NCI-H226 (cell line): ENCODE results near the gene TLE2.
"Not testable (repeated sequence)": the region's sequence is repeated elsewhere in the genome, so short reads cannot be mapped to it uniquely, and the experiment has no call there.

ENCODE experiments used
- DNase-seq: peaks from one replicate; pipeline ENCODE4 v3.0.0-alpha.2; 2015

TLE2 gene

DNA sequence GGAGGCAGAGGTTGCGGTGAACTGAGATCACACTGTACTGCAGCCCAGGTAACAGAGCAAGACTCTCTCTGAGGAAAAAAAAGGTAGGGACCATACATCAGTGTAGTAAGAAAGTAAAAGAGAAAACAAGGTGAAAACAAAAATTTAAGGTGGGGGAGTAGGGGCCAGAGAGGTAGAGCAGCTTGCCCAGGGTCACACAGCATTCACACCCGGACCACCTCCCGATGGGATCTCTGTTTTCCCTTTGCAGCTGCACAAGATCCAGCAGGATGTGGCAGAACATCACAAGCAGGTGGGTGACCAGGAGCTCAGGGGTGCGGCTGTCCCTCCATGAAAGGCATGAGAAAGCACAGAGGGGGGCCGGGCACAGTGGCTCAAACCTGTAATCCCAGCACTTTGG is 47.2 kb downstream of the TLE2 start:
- no peak for DNase-seq

DNA sequence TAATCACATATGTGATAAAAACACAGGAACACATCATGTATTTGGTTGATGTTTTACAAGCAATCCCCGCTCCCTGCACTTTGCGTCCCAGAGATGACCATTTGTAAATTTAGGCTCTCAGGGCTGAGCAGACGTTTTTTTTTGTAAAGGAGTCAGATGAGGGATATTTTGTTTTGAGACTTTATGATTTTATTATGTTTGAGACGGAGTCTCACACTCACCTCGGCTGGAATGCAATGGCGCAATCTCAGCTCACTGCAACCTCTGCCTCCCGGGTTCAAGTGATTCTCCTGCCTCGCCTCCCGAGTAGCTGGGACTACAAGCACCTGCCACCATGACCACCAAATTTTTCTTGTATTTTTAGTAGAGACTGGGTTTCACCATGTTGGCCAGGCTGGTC is 50.3 kb downstream of the TLE2 start:
- DNase-seq = no peak

DNA sequence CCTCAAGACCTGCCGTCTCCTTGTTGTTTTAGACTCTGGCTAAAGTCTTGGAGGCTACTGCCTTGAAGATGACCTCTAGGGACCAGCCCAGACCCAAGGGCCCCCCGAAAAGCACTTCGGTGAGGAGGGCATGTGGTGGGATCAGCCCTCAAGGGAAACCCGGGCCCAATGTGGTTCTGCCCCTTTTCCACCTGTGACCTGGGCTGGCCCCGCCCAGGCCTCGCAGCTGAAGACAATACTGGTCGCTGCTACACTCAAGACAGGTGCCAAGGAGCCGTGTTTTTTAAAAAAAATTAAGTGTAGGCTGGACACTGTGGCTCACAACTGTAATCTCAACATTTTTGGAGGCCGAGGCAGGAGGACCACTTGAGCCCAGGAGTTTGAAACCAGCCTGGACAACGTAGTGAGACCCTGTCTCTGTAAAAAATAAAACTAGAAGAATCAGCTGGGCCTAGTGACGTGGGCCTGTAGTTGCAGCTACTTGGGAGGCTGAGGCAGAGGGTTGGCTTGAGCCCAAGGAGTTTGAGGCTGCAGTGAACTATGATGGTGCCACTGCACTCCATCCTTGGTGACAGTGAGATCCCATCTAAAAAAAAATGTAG is 50.8 kb downstream of the TLE2 start:
- no peak for DNase-seq

DNA sequence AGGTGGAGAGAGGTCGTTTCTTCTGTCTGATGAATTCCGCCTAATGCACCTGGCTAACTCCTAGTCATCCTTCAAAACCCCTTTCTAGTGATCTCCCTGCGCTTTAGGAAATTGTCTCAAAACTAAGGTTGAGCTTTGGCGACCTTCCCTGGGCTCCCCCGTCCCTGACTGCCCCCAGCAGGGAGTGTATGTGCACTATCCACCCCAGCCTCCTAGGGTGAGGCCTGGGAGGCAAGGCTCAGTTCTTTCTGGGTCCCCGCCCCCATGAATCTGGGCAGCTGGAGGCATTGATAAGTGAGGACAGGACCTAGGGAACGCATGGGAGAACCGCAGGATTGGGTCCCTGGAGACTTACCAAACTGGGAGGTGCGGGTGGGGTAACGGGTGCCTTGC is 51.3 kb downstream of the TLE2 start:
- DNase-seq = no peak

DNA sequence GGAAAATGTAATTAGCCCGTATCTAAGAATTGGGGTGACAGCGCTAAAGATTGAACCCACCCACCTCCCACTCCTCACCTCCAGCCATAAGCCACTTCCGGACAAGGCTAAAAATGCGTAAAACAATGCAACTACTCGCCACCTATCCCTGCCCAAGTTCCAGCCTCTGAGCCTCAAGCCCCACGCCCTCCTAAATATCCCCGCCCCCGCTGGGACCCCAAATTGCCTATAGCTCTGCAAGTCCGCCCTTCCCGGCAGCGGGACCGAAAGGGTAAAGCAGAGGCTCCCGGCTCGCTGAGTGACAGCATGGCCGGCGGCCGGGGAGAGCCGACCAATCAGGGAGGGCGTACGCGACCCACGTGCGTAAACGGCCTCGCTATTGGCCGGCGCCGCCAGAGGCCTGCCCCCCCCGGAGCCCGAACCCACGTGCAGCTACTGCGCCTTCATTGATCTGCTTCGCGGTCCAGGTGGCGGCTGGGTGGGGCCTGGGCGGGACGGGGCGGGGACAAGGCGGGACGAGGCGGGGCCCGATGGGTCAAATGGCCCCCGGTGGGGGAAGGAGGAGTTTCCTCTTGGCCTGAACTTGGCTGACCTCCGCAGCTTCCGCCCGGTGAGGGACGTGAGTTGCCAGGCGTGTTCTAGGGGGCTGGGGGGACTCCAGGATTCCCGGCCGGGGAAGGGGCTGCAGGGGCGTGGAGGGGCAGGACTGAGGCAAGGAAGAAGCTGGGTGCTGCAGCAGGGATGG is 51.9 kb downstream of the TLE2 start, which contains the start of gene TLE6:
Gene TLE6, plus strand, starts transcription at position 564 of the 745 bp plus-strand sequence. CDS start 670 bp downstream, outside the sequence.
- peak; percentile 92 for DNase-seq

DNA sequence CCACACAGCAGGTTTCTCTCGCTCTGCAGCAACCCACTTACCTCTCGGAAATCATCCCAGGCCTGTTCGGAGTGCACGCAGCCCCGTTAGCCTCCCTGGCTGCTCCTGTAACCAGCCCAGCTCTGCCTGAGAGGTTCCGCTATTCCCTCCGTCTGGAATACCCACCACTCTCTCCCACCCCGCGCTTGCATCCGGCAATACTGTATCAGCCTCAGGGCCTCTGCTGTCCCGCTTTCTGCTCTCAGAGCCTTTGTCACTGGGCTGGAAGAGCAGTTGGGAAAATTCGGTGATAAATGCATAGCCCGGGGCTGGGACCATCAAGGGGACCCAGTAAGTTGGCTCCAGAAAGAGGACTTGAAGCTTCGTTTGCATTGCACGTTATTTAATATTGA is 52.5 kb downstream of the TLE2 start:
- DNase-seq = no peak

DNA sequence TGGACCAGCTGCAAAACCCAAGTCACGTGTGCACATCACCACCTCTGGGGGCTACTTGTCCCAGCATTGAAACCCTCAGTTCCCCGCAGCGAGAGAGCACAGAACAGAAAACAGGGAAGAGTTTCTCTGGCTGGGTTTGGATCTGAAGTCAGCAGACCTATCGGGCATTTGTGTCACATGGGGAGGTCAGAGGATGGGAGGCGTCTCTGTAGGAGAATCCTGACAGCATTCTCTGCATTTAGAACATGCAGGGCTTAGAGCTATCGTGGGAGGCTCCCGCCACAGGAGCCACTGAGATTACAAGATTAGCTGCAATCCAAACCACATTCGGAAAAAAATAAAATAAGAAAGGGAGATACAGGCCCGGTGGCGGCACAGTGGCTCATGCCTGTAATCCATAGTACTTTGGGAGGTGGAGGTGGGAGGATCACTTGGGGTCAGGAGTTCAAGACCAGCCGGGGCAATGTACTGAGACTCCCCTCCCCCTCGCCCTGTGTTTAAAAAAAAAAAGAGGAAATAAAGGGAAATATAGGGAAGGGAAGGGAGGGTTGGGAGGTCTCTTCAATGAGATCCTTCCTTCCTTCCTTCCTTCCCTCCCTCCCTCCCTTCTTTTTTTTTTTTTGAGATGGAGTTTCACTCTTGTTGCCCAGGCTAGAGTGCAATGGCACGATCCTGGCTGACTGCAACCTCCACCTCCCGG is 54.6 kb downstream of the TLE2 start:
- peak; percentile 14 for DNase-seq

DNA sequence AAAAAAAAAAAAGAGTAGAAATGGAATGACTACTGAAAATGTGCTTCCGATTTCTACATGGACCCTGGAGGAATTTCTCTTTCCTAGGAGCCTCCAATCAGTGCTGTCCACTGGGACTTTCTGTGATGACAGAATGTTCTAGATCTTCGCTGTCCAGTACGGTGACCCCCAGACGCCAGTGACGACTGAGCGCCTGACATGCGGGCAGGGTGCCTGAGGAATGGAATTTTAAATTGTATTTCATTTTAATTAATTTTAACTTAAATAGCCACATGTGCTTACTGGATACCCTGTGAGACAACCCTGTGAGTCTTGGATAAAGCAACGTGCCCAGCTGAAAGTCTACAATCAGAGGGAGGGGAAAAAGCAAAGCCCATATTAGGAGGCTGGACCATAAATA is 55.9 kb downstream of the TLE2 start:
- no peak for DNase-seq

DNA sequence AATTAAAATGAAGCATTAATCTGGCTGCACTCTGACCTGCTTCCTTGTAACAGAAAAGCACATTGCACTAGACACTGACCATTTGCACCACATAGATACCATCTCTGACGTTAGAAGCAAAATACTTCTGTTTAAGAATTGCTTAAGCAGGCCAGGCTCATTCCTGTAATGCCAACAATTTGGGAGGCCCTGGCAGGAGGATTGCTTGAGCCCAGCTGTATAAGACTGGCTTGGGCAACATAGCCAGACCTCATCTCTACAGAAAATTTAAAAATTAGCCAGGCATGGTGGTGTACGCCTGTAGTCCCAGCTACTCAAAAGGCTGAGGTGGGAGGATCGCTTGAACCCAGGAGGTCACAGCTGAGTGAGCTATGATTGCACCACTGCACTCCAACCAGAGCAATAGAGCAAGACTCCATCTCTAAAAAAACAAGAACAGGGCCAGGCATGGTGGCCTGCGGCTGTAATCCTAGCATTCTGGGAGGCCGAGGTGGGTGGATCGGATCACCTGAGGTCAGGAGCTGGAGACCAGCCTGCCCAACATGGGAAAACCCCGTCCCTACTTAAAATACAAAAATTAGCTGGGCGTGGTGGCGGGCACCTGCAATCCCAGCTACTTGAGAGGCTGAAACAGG is 58.8 kb downstream of the TLE2 start:
- peak; percentile 41 for DNase-seq

DNA sequence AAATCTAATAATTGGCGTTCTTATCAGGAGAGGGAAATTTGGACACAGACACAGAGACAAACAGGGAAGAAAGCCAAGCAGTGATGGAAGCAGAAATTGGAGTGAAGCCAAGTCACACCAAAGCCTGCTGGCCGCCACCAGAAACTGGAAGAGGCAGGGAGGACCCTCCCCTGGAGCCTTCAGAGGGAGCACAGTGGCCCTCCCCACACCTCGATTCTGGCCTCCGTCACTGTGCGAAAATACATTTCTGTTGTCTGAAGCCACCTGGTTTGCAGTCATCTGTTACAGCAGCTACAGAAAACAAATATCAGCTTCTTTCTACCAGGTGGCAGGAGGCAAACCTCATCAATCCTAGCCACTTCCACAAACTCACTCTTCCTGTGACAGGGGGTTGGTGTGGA is 60.0 kb downstream of the TLE2 start:
- DNase-seq = no peak

DNA sequence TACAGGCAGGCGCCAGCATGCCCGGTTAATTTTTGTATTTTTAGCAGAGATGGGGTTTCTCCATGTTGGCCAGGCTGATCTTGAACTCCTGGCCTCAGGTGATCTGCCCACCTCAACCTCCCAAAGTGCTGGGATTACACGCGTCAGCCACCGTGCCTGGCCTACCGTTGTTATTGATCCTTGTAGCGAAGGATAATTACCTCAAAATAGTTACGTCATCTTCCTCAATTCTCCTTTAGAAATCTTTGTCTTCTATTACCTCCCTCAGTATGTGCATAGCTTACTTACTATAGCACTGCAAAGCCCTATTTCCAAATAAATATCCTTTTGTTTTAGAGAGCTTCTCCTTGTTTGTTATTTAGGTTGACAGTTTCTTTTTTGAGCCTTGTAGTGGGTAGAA is 61.1 kb downstream of the TLE2 start:
- DNase-seq = no peak

DNA sequence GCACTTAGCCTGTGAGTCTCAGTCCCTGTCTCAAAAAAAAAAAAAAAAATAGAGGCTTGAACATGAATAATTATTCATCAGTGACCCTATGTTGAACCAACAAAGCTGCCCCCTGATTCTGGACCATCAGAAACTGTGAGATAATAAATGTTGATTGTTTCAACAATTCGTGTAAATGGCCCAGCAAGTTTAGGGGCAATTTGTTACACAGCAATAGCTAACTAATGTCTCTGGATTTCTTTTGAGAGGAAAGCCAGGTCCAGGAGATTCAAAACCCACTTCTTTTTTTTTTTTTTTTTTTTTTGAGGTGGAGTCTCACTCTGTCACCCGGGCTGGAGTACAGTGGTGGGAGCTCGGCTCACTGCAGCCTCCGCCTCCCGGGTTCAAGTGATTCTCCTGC is 64.2 kb downstream of the TLE2 start:
- DNase-seq = no peak

DNA sequence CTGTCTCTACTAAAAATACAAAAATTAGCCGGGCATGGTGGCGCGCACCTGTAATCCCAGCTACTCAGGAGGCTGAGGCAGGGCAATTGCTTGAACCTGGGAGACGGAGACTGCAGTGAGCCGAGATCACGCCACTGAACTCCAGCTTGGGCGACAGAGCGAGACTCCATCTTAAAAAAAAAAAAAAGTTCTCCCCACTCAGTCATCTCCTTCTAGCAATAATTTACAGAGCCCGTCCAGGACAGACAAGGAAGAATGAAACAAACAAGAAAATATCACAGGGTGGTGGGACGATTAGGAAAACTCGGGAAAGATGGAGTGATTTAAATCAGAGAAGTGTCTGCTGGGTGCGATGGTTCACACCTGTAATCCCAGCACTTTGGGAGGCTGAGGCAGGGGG is 65.4 kb downstream of the TLE2 start:
- not testable (repeated sequence) for DNase-seq

DNA sequence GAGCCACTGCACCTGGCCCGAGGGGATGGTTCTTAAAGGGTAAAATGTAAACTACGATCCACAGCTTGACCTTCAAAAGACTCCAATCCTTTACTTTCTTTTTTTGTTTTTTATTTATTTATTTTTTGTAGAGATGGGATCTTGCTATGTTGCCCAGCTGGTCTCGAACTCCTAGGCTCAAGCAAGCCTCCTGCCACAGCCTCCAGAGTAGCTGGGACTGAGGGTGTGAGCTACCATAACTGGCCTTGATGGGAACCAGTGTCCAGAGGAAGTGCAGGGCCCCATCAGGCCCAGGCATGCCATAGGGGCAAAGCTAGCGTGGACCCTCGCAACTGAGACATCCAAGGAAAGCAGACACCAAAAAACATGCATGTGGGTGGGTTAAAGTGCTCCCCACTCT is 66.0 kb downstream of the TLE2 start:
- DNase-seq = no peak

DNA sequence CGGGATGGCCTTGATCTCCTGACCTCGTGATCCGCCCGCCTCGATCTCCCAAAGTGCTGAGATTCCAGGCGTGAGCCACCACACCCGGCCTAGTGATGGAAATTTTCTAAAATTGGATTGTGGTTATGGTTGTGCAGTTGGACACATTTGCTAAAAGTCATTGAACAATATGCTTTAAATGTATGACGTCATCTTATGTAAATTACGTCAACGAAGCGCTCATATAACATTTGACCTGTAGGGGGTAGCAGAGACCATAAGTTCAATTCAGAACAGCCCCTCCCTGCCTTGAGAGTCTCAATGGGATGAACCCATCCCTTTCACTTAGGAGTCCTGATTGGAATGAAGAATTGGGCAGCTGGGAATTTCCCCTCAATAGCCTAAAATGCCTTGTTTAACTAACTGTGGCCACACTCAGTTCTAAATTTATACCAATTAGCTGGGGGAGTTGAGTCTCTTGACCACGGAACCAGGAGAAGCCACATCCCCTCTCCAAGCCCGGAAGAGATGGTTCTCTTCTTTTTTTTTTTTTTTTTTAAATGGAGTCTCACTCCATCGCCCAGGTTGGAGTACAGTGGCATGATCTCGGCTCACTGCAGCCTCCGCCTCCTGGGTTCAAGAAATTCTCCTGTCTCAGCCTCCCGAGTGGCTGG is 66.9 kb downstream of the TLE2 start:
- DNase-seq = peak; percentile 32

DNA sequence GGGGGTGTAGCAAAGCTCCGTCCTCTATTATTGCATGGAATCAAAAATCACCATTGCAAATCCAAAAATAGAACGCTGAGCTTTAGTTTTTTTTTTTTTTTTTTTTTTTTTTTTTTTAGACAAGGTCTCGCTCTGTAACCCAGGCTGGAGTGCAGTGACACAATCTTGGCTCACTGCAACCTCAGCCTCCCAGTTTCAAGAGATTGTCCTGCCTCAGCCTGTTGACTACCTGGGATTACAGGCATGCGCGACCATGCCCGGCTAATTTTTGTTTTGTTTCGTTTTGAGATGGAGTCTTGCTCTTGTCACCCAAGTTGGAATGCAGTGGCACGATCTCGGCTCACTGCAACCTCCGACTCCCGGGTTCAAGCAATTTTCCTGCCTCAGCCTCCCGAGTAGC is 69.0 kb downstream of the TLE2 start:
- DNase-seq = no peak

DNA sequence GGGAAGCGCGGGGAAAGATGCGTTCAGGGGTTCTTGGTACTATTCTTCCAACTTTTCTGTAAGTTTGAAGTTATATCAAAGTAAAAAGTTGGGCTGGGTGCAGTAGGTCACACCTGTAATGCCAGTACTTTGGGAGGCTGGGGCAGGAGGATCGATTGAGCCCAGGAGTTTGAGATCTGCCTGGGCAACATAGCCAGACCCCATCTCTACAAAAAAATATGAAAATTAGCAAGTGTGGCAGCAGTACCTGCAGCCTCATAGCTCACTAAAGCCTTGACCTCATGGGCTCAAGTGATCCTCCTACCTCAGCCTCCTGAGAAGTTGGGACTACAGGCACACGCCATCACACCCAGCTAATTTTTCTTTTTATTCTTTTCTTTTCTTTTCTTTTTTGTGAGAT is 71.9 kb downstream of the TLE2 start:
- DNase-seq = no peak

DNA sequence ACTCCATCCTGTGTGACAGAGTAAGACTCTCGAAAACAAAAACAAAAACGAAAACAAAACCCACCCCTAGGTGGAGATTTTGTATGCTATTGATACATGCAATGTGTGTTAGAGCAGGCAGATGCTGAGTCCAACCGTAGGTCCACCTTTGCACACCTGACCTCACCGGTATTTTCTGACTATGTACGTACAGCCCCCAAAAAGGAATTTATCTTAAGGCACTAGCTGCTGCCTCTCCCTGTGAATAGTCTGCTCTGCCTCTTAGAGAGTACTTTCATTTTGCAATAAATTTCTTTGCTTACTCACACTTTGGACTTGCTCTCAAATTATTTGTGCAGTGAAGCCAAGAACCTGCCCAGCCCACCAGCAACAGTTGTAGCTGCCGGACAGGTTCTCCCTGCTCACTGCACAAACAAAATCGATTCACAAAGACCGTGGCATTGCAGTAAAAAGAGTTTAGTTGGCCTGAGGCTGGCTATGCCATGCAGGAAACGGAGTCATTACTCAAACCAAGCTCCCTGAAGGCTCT is 76.1 kb downstream of the TLE2 start:
- no peak for DNase-seq

DNA sequence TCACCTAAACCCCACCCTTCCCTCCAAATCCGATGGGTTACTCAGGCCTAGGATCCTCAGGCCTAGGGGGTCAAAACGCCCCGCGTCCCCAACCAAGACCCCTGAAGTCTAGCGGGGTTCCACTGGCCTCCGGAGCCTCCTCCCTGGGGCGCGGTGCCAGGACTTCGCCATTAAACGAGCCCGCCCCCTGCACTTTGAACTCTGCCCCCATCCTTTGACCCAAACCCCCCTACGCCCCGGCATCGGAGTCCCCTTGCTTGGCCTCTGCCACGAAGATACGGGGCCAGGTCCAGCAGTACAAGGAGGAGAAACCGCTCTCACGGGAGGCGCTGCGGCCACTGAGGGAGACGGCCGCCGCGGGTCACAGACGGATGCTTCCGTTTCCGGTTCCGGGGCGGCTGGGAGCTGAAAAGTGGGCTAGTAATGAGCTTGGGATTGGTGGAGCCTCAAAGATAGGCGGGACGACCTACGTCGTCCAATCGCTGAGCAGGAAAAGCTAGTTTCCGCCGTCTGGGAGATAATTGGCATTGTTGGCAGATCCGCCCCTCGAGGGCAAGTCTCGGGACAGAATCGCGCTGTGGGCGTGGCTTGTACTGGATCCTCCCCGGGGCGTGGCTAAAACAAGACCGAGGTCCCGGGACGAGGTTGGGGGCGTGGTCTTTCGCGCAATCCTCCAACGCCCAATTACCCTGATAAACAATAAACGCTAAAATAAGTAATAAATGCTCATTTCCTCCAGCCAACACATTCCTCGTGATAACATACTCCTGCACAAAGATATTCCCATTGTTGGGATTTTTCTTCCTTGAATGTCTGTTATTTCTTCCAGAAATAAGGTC is 78.6 kb downstream of the TLE2 start:
- DNase-seq = peak; percentile 97

DNA sequence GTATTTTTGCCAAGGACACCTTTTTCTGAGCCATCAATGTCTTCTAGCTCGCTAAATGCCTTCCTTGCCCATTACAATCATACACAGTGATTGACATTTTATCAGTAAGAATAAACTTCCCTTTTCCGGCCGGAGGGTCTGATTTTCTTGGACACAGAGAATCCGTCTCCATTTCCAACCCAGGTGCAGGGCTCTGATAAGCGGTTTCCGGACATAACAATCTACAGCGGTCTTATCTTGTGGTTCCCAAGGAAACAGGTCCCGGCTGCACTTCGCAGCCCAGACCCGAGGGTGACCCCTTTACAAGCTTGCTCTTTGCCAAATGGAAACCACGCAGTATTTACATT is 79.2 kb downstream of the TLE2 start:
- DNase-seq = peak; percentile 84
